H1 (cell line): ENCODE measurements around the gene RRAD.

ENCODE experiments used
- ATF2 ChIP-seq: IDR thresholded peaks from 2 replicates; pipeline ENCODE4 v1.6.1; 2012; ENCODE audit warnings: low read length, inconsistent platforms
- BRCA1 ChIP-seq: IDR thresholded peaks from 2 replicates; pipeline ENCODE4 v1.6.1; 2012; ENCODE audit warnings: low read depth, low read length, improper control_type of control experiment
- CBX5 ChIP-seq: fragments of 300-800, 300-1000 bp; sonication (generic); IDR thresholded peaks from 2 replicates; pipeline ENCODE4 v1.7.1; 2016; ENCODE audit warnings: antibody characterized with exemption, low read length, low read depth
- CEBPB ChIP-seq: IDR thresholded peaks from 2 replicates; pipeline ENCODE4 v1.6.1; 2012; ENCODE audit warnings: low read depth, low read length
- CHD2 ChIP-seq: IDR thresholded peaks from 2 replicates; pipeline ENCODE4 v1.6.1; 2012; ENCODE audit warnings: low read length, improper control_type of control experiment
- CTCF ChIP-seq, 3 experiments: IDR thresholded peaks; 1 replicate in 2 of 3; 2 replicates in 1 of 3; pipeline versions ENCODE4 v1.5.1 to v1.6.1; 2011; ENCODE audit warnings: low read length in 3 of 3, mild to moderate bottlenecking in 3 of 3, inconsistent platforms in 2 of 3, low read depth in 1 of 3, moderate library complexity in 1 of 3; ENCODE audit not compliant: insufficient read depth in 1 of 3; ENCODE audit errors: control extremely low read depth in 1 of 3
- EZH2 ChIP-seq: fragments of 200-600 bp; sonication (generic); IDR thresholded peaks from 2 replicates; pipeline ENCODE4 v1.7.1; 2012; ENCODE audit warnings: low read depth, mild to moderate bottlenecking, moderate library complexity, low read length, inconsistent platforms; ENCODE audit not compliant: severe bottlenecking
- HDAC6 ChIP-seq: IDR thresholded peaks from one replicate; pipeline ENCODE4 v1.7.1; 2012; ENCODE audit warnings: low read depth, mild to moderate bottlenecking, inconsistent platforms, low read length, moderate library complexity
- RAD21 ChIP-seq, 2 experiments: IDR thresholded peaks in 1 of 2; conservative IDR thresholded peaks in 1 of 2; 2 replicates each; pipeline ENCODE4 v1.6.1; 2011; ENCODE audit warnings: low read depth in 2 of 2, low read length in 2 of 2, improper control_type of control experiment in 1 of 2, inconsistent platforms in 1 of 2, mild to moderate bottlenecking in 1 of 2, moderate library complexity in 1 of 2
- TEAD4 ChIP-seq: IDR thresholded peaks from 2 replicates; pipeline ENCODE4 v1.6.1; 2012; ENCODE audit warnings: low read depth, low read length, inconsistent platforms, mixed read lengths
- ZNF274 ChIP-seq: IDR thresholded peaks from 2 replicates; pipeline ENCODE4 v1.7.0; 2012; ENCODE audit warnings: low read length, borderline replicate concordance; ENCODE audit errors: extremely low read depth

GRCh38 chr16:66950971-66951790 is 25.8 kb upstream of the RRAD start:
- no peak for TF ChIP-seq TEAD4
- no peak for TF ChIP-seq CTCF (IDR thresholded peaks at IDR 0.05; ENCODE audit: control extremely low read depth in 1 of 3, insufficient read depth in 1 of 3, low read depth in 1 of 3, low read length in 3 of 3)
- TF ChIP-seq CHD2, result no peak
- TF ChIP-seq EZH2, result no peak
- no peak for TF ChIP-seq ZNF274
- TF ChIP-seq ATF2, result no peak
- no peak for TF ChIP-seq CEBPB
- TF ChIP-seq BRCA1, result no peak
- TF ChIP-seq CBX5, result no peak
- no peak for TF ChIP-seq RAD21 (IDR thresholded peaks at IDR 0.05 in 1 of 2, conservative IDR thresholded peaks at IDR 0.05 in 1 of 2; ENCODE audit: low read depth in 2 of 2, low read length in 2 of 2)
- no peak for TF ChIP-seq HDAC6
